SU-DHL-6 (cell line): Measurements from ENCODE around the gene ERF.

Experiments
- EZH2phosphoT487 ChIP-seq: fragments of 200-600 bp; sonication (generic), shearing (Covaris generic); conservative IDR thresholded peaks from 2 replicates; pipeline ENCODE4 v1.6.1; 2018; ENCODE audit warnings: mild to moderate bottlenecking, antibody characterized with exemption, low read length, moderate library complexity, mixed read lengths
- TF ChIP-seq, protein P1 (sequence below): fragments of 200-600 bp; sonication (generic); IDR thresholded peaks from one replicate; pipeline ENCODE4 v1.5.1; 2017; ENCODE audit warnings: antibody characterized with exemption, mild to moderate bottlenecking, low read length, moderate library complexity; ENCODE audit not compliant: insufficient read depth, poor library complexity, severe bottlenecking

DNA sequence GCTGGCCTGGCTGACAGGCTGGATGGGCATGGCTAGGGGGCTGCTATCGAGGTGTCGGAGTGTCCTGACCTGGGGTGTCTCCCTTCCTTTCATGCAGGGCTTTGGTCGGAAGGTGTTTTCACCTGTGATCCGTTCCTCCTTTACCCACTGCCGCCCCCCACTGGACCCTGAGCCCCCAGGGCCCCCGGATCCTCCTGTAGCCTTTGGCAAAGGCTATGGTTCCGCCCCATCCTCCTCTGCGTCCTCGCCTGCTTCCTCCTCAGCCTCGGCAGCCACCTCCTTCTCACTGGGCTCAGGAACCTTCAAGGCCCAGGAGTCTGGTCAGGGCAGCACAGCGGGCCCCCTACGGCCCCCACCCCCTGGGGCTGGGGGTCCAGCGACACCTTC lies 35.2 kb upstream of the ERF start:
- TF ChIP-seq, protein P1, sequence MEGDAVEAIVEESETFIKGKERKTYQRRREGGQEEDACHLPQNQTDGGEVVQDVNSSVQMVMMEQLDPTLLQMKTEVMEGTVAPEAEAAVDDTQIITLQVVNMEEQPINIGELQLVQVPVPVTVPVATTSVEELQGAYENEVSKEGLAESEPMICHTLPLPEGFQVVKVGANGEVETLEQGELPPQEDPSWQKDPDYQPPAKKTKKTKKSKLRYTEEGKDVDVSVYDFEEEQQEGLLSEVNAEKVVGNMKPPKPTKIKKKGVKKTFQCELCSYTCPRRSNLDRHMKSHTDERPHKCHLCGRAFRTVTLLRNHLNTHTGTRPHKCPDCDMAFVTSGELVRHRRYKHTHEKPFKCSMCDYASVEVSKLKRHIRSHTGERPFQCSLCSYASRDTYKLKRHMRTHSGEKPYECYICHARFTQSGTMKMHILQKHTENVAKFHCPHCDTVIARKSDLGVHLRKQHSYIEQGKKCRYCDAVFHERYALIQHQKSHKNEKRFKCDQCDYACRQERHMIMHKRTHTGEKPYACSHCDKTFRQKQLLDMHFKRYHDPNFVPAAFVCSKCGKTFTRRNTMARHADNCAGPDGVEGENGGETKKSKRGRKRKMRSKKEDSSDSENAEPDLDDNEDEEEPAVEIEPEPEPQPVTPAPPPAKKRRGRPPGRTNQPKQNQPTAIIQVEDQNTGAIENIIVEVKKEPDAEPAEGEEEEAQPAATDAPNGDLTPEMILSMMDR: no peak
- no peak for TF ChIP-seq EZH2phosphoT487
